Inflammatory macrophage (primary cell): ENCODE data around the gene PDGFC.
A peak's percentile ranks its signal among the peaks of the same experiment; 100 is the strongest.

ENCODE experiments used
- DNase-seq, 2 donors: peaks; one replicate each; pipeline ENCODE4 v3.0.0-alpha.2; 2020 to 2022
- total RNA-seq, 18 experiments: gene quantifications; one replicate each; lab custom pipeline; 2026; ENCODE audit warnings: mixed read lengths in 6 of 18, inconsistent platforms in 2 of 18; lab: John Stamatoyannopoulos, UW

Gene PDGFC
- total RNA-seq = 12.1 to 73.3 (median 34.1) reads per million in 18 experiments

DNA sequence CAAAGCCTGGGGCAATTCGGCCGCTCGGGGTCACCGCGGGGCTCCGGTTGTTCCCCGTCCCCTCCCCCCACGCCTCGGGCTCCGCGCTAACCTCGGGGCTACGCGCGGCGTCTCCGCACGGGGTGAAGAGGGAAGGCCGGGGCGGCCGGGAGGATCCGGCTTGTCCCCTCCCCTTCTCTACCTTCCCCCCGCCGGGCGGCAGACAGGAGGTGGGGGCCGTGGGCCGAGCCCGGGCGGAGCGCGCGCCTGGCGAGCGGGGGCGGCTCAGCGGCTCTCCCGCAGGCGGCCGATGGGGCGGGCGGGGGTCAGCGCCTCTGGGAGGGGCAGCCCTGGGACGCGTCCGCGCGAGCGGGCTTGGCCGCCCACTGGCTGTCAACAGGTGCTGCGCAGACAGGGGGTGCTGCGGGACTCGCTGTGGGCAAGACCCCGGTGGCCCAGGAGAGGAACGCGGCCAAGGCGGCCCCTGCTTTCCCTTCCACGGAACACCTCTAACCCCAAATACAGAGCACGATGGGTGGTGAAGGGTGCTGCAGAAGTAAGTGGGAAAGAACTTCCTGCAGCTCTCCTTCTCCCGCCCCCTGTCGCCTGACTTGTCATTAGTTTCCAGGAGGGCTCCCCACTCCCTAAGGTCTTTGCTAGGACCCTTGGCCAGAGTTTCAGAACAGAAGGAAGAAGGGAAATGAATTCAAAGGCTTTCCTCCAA, at the start of gene PDGFC:
Gene PDGFC (minus strand): TSS at position 124 of the 703 bp plus-strand sequence. CDS start 896 bp downstream, outside the sequence.
- peak; percentile 67 to 72 for DNase-seq

DNA sequence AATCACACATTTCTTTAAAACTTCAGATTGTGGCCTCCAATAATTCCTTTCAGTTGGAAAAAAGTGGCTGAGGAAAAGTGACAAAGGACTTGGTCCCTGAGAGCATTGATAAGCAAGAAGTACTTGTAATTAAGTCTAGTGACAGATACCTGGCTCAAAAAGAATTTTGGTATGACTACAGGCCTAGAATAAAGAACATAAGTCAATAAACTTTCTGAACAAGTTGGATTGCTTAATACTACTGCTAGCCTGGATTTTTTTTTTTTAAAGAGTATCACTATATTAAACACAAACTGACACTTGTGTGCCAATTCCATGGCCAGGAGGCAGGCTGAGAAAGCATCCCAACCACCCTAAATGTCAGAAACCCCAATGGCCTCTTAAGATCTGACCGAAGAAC, 49.3 kb upstream of the PDGFC start:
- DNase-seq = no peak

DNA sequence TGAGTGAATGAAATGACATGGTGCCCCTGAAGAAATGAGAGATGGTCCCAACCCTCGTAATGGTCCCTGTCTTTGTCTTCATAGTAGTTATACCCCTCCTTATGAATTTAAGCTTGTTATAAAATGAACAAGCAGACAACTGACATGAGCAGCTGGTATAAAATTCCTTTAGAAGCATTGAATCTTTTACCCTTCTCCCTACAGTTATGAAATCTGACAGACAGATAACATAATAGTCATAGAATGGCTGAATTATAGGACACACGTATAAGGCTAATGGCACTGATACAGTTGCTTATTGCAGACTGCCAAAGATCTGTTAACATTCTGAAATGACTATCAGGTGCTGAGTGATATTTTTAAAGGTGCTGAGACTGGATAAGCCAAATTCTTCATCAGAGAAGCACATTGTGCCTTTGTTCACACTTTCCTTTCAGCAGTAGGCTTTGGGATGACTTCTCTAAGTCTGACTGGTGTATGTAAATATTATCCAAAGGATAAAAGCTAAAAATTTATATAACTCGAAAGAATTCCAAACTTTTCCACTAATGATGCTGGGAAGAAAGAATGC, 47.4 kb upstream of the PDGFC start:
- no peak for DNase-seq

- DNase-seq = no peak
These were observed 43.3 kb upstream of the PDGFC start for GRCh38 chr4:157014621-157015591.

- no peak for DNase-seq
These were observed 42.1 kb upstream of the PDGFC start for GRCh38 chr4:157013656-157014055.

DNA sequence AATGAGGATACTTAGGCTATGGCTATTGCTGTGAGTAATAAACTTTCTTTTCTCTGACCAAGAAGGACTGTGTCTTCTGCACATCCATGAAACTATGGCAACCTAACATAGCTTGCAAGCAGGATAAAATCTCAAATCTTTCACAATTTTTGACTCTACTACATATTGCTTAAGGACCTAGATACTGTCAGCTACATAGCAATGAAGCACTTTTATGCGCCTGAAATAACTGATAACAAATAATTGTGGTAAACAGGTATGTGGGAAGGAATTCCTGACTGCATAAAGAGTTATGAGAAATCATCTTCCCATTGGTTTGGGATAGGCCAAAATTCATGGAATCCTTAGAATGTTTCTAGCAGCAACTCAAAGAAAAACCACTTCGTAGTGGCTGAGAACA, 41.2 kb upstream of the PDGFC start:
- DNase-seq = no peak

DNA sequence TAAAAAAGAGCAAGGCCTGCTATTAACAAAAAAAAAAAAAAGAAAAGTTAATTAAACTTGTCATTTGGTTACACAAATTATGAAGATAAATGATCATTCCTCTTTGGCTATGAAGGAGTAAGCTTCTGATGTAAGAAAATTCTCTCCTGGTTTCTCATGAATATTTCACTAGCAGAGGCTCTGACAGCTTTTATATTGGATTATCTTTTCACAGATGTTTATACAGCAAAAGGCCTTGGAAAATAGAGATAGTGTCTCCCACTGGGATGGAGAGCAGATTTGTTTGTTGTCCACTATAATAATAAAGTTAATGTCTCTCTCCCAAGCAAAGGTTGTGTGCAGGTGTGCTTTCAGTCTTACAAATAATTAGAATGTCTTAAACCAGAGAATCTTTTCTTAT, 40.7 kb upstream of the PDGFC start:
- no peak for DNase-seq

DNA sequence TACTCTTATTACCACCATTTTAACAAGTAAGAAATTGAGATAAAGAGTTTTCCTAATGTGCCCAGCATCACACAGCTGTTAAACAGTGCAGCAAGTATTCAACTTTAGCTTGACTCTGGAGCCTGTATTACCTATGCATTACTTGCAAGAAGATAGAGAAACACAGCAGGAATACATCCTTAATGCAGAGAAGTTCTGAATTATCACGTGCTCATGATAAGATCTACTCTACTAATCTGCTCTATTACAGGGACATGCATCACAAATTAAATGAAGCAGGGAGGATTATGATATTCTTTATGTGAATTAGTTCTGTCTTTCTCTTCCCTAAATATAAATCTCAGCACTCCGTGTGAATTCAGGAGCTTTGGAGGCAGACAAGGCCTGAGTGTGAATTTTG, 39.0 kb upstream of the PDGFC start:
- no peak for DNase-seq

DNA sequence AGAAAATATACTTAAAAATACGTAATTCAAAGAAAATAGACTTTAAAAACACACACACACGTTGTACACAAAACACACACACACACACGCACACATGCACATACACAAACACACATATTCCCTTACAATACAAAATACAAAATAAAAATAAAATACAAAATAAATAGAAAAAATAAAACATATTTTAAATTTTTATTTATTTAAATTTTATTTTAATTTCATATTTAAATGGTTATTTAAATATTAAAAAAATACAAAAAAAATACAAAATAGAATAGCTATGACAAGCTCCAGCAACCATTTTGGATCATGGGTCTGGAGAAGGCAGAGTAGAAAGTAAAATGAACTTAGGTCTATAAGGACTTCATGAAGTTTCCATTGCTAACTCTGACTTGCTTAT, 34.2 kb upstream of the PDGFC start:
- DNase-seq = no peak

DNA sequence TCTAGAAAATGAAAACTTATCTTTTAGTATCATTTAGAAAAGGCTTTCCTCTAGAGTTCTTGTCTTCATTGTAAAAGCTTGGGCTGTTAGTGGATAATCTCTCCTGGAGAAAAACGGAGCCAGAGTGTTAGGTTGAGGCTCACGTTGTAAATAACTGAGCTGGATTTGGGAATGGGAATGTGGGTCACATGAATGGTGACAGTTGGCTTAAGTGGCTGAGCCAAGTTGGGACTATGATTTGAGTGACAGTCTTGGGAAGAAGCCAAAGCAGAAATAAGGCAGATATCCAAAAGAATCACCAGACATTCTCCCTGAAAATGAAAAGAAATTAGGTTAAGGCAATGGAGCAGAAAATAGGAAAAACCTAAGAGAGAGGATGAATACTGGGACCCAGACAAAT, 33.6 kb upstream of the PDGFC start:
- no peak for DNase-seq

GRCh38 chr4:157004279-157005161, 32.9 kb upstream of the PDGFC start:
- DNase-seq = peak in 1 of 2 donors; percentile 33

DNA sequence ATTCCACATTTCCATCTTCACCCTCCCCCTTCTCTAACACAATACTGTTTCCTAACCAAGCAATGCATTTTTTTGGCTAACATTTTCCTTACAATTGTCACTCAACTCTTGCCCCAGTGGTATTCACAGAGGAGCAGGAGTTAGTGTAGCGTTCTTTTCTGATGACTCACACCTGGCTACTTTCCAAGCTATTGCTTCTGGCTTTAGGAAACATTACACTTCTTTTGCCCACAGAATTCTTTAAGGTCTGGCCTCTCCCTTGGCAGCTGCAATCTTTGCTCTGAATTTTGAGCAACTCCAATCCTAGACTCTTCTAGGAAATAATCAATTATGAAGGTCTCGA, 27.5 kb upstream of the PDGFC start:
- DNase-seq = peak; percentile 28 to 37

GRCh38 chr4:156998500-156999174, 27.0 kb upstream of the PDGFC start:
- no peak for DNase-seq

- DNase-seq = no peak
These were observed 21.3 kb upstream of the PDGFC start for GRCh38 chr4:156992943-156993342.

DNA sequence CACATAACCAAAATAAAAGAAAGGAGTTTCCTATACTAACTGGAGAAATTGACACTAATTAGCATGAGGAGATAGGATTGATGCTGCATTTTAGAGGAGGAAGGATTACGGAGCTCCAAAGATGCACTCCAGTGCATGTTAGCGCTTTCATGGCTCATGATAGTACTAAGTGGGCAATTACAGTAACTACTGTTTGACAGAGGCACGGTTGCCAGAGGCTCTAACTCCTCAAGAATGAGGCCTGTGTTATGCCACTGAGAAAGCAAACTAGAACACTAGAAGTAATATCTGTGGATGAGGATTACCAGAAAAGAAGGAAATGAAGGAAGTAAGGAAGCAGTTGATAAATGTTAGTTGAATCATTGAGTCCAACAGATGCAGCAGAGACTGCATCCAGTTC, 19.6 kb upstream of the PDGFC start:
- no peak for DNase-seq

DNA sequence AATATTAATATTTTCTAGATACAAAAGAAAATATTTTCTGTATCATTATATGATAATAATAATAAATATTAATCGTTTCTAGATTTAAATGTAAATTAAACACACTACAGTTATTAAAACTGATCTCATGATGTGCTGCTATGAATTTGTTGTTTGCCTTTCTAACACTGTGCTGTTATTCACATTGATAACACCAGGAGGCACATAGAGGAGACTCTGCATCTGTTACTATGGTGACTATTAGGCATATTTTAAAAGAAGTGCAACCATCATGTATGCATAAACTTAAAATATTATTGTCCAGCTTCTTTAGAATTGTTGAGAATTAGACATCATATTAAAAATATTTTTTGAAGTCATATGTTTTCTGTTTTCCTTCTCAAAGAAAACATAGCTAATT, 11.8 kb upstream of the PDGFC start:
- peak in 1 of 2 donors; percentile 5 for DNase-seq

DNA sequence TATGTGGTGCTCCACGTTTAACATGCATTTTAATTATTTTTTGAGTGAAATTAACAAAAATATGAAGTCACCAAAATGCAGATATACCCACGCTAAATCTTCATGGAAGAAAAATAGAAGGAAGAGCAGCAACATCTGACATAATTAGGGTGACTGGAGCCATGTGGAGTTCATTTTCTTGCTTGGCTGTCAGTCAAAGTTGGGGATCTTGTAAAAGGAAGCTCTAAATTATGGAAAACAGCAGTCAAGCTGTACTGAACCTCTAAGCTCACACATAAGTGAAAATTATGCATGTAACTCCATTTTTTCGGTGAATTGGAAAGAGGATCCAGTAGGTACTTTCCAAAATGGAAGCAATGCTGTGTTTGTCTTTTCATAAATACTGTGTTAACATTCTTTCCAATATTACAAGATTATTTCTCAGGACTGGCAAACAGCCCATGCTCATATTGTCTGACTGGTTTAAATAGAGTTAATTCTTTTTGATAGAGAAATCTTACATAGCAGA, 9.7 kb upstream of the PDGFC start:
- DNase-seq = no peak

DNA sequence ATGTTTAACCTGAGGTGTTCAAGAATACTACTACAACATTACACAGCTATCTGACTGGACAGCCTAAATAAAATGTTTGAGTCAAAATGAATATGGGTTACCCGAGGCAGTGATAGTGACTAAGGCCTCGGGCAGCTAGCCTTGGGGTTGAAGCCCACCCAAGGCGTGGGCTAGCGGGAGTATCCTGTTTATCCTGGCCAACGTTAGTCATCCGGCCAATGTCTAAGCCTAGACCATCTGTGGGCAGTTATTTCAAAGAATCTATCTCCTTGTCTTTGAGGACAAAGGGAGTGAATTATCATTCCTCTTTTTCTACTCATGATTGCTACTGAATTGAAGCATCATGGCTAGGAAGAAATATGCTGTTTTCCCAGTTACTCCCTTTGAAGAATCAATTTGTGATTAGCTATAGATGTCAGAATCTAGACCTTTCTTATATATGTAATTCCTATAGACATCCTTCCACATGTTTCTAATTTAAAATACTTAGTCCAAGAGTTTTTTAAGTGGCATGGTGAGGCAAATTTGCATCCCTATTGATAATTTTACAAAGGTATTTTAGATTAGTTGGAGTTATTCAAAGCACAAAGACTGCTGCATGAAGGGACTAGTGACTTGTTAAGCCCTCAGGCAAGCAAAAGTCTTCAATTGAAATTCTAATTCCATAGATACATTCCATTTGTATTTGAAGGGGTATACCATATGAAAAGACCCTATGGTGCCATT, 6.0 kb upstream of the PDGFC start:
- DNase-seq = no peak

- DNase-seq = no peak
These were observed 4.5 kb upstream of the PDGFC start for GRCh38 chr4:156976147-156976546.

DNA sequence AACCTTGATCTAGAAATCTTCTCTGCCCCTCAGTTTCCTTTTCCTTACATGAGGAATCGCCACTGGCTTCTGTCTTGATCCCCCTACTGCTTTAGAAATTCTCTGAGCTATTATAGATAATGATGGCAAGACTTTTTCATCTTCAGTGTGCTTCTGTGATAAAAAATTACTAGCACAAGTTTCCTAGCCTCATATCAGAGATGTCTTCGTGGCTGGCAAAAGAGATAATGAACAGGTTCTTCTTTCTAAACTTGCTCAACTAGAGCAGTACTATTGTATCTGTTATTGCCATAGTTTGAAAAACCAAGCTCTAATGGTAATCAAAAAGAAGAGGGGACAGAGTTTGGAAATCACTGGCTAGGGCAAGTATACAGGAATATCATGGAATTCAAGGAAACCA, 4.1 kb upstream of the PDGFC start:
- DNase-seq = no peak

DNA sequence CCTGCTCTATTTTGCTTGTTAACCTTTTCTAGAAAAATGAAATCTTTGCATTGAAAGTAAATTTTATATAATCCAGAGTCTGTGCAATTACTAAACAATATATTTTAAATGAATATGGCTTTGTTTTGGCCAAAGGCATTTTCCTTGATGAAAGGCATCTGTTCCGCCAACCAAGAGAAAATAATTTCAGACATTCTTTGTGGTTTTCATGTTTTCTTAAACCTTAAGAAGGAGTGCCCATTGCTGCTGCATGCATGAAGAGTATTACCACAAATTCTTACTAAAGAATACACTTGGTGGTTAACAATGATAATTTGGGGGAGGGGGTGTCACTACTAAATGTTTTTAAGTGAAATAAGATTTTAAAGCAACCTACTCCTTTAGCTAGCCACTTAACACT, 2.7 kb upstream of the PDGFC start:
- no peak for DNase-seq
